ENCODE data around the gene MYT1. TPM values are rescaled to one million over a fixed set of nuclear protein-coding genes. Genes with fewer than 3 reads are reported as not detected.
A peak's percentile ranks its signal among the peaks of the same experiment; 100 is the strongest.

The MYT1 gene
- polyA plus RNA-seq, 1 of the 3 experiments (the other 2 are of a cell fraction) = 0.10 TPM

DNA sequence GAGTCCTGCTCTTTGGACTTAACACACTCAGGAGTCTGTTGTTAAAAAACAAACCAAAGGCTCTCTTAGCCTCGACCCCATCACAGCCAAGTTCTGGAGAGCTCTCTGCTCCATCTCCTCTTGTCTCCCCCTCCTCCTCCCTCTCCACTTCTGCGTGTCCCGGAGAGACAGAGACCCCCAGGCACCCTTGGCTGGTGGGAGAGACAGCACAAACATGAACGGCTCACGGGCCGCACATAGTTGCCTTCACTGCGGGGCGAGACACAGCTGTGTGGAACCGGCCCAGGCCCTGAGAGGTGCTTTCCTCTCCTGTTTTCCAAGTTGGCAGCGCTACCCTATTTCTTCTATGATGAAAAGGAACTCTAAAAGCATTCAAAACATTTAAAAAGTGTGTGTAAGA is 23.3 kb upstream of the MYT1 start:
- Histone ChIP-seq H3K79me2 (ENCODE audit: insufficient read depth) (no peaks in the 10 kb centered on the region), H3K27ac (ENCODE audit: low read depth in 2 of 2, low read length in 1 of 2) (no peak overlapping the region), H3K9me2 (no peaks in the 10 kb centered on the region), H3K9me3 (no peaks in the 10 kb centered on the region), H4K20me1 (ENCODE audit: insufficient read depth) (no peaks in the 10 kb centered on the region), H3K4me3 (ENCODE audit: low read depth in 2 of 2, low read length in 1 of 2) (no peak overlapping the region), H3K4me1 (ENCODE audit: control insufficient read depth in 1 of 2, insufficient read depth in 2 of 2, low read depth in 1 of 2, low read length in 1 of 2) (peaks cover 0 to 5% of the 10 kb centered on the region in 2 experiments; a peak in 1 of 4 replicates), H3F3A (replicated peaks; ENCODE audit: insufficient read depth) (no peaks in the 10 kb centered on the region), H3K36me3 (replicated peaks in 1 of 2; ENCODE audit: control insufficient read depth in 1 of 2, insufficient read depth in 2 of 2, low read length in 1 of 2) (no peaks in the 10 kb centered on the region), H2AFZ (ENCODE audit: low read depth) (no peak overlapping the region), H3K4me2 (no peak overlapping the region), H3K27me3 (ENCODE audit: insufficient read depth) (no peaks in the 10 kb centered on the region), H3K9ac (no peak overlapping the region)
- POLR2A ChIA-PET = no interaction called here
- TF ChIP-seq POLR2AphosphoS5 (IDR thresholded peaks at IDR 0.05; ENCODE audit: low read depth, low read length) (no peak), GATA2 (CRISPR knock-in tag; IDR thresholded peaks at IDR 0.05) (no peak), SIN3A (IDR thresholded peaks at IDR 0.05; ENCODE audit: borderline replicate concordance, low read depth, low read length) (no peak), RXRA (IDR thresholded peaks at IDR 0.05; ENCODE audit: borderline replicate concordance, low read depth) (no peak), TEAD4 (IDR thresholded peaks at IDR 0.05; ENCODE audit: borderline replicate concordance, insufficient read depth) (no peak), JUND (IDR thresholded peaks at IDR 0.05) (no peak), ZBTB33 (IDR thresholded peaks at IDR 0.05; ENCODE audit: borderline replicate concordance, low read depth) (no peak), CHD2 (IDR thresholded peaks at IDR 0.05; ENCODE audit: low read length, partially characterized antibody) (no peak), GABPA (IDR thresholded peaks at IDR 0.05; ENCODE audit: low read depth) (no peak), FOXJ3 (CRISPR knock-in tag; IDR thresholded peaks at IDR 0.05) (no peak), ELF1 (IDR thresholded peaks at IDR 0.05) (no peak), RAD21 (IDR thresholded peaks at IDR 0.05; ENCODE audit: low read length) (no peak), EZH2phosphoT487 (IDR thresholded peaks at IDR 0.05; ENCODE audit: borderline replicate concordance, low read depth) (no peak), MXI1 (IDR thresholded peaks at IDR 0.05; ENCODE audit: low read depth, low read length) (no peak)
- TF ChIP-seq, protein P1, sequence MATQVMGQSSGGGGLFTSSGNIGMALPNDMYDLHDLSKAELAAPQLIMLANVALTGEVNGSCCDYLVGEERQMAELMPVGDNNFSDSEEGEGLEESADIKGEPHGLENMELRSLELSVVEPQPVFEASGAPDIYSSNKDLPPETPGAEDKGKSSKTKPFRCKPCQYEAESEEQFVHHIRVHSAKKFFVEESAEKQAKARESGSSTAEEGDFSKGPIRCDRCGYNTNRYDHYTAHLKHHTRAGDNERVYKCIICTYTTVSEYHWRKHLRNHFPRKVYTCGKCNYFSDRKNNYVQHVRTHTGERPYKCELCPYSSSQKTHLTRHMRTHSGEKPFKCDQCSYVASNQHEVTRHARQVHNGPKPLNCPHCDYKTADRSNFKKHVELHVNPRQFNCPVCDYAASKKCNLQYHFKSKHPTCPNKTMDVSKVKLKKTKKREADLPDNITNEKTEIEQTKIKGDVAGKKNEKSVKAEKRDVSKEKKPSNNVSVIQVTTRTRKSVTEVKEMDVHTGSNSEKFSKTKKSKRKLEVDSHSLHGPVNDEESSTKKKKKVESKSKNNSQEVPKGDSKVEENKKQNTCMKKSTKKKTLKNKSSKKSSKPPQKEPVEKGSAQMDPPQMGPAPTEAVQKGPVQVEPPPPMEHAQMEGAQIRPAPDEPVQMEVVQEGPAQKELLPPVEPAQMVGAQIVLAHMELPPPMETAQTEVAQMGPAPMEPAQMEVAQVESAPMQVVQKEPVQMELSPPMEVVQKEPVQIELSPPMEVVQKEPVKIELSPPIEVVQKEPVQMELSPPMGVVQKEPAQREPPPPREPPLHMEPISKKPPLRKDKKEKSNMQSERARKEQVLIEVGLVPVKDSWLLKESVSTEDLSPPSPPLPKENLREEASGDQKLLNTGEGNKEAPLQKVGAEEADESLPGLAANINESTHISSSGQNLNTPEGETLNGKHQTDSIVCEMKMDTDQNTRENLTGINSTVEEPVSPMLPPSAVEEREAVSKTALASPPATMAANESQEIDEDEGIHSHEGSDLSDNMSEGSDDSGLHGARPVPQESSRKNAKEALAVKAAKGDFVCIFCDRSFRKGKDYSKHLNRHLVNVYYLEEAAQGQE (IDR thresholded peaks at IDR 0.05; ENCODE audit: low read depth, low read length) = no peak
- CTCF ChIA-PET = interaction anchor here (0.7 to 1.7 kb wide), 4 partner anchors 16 to 103 kb away, joined by 3 to 8 read pairs (median 3); no protein-coding TSS in a partner anchor
- WGBS (ENCODE audit: low lambda C conversion rate) = 65% methylated on average over 10 of the region's 10 CpGs
- DNase-seq = peak; percentile 10
